Measurements from ENCODE around the gene BOLA1. TPM values are rescaled to one million over a fixed set of nuclear protein-coding genes. Genes with fewer than 3 reads are reported as not detected.

BOLA1 gene
- total RNA-seq, 1 experiment from 2014 or later, result 20.4 TPM

DNA sequence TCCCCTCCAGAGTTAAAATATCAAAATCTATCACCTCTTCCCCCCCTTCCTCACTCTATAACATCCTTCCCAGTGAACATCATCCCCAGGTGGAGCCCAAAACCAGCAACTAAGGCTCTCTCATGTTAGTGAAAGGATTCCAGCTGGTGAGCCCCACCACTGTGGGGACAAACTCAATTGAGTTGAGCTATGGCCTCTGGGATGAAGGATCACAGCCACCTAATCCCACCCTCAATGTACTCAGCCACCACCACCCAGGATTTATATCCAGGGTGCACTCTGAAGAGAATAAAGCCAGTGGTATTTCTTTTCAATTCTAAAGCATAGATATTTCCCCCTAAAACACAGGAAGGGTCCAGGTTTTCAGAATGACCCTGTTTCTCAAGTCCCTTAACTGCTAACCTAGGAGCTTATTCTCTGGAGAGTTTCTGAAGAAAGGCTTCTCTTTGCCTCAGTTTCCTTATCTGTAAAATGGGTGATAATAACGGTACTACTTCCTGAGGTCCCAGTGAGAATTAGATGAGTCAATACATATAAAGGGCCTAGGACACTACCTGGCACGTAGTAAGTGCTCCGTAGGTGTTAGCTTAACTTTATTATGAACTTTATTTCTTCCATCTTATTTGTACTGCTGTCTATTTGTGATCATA lies 15.6 kb upstream of the BOLA1 start (continued):
- TF ChIP-seq, protein P1, sequence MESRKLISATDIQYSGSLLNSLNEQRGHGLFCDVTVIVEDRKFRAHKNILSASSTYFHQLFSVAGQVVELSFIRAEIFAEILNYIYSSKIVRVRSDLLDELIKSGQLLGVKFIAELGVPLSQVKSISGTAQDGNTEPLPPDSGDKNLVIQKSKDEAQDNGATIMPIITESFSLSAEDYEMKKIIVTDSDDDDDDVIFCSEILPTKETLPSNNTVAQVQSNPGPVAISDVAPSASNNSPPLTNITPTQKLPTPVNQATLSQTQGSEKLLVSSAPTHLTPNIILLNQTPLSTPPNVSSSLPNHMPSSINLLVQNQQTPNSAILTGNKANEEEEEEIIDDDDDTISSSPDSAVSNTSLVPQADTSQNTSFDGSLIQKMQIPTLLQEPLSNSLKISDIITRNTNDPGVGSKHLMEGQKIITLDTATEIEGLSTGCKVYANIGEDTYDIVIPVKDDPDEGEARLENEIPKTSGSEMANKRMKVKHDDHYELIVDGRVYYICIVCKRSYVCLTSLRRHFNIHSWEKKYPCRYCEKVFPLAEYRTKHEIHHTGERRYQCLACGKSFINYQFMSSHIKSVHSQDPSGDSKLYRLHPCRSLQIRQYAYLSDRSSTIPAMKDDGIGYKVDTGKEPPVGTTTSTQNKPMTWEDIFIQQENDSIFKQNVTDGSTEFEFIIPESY (IDR thresholded peaks at IDR 0.05; ENCODE audit: extremely low read depth, insufficient replicate concordance, low read length), result no peak
- TF ChIP-seq, protein P2, sequence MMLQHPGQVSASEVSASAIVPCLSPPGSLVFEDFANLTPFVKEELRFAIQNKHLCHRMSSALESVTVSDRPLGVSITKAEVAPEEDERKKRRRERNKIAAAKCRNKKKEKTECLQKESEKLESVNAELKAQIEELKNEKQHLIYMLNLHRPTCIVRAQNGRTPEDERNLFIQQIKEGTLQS (IDR thresholded peaks at IDR 0.05), result no peak
- TF ChIP-seq, protein P3, sequence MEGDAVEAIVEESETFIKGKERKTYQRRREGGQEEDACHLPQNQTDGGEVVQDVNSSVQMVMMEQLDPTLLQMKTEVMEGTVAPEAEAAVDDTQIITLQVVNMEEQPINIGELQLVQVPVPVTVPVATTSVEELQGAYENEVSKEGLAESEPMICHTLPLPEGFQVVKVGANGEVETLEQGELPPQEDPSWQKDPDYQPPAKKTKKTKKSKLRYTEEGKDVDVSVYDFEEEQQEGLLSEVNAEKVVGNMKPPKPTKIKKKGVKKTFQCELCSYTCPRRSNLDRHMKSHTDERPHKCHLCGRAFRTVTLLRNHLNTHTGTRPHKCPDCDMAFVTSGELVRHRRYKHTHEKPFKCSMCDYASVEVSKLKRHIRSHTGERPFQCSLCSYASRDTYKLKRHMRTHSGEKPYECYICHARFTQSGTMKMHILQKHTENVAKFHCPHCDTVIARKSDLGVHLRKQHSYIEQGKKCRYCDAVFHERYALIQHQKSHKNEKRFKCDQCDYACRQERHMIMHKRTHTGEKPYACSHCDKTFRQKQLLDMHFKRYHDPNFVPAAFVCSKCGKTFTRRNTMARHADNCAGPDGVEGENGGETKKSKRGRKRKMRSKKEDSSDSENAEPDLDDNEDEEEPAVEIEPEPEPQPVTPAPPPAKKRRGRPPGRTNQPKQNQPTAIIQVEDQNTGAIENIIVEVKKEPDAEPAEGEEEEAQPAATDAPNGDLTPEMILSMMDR (IDR thresholded peaks at IDR 0.05 in 2 of 3, conservative IDR thresholded peaks at IDR 0.05 in 1 of 3; ENCODE audit: borderline replicate concordance in 1 of 3, insufficient read depth in 1 of 3, low read depth in 2 of 3, low read length in 2 of 3), result no peak

DNA sequence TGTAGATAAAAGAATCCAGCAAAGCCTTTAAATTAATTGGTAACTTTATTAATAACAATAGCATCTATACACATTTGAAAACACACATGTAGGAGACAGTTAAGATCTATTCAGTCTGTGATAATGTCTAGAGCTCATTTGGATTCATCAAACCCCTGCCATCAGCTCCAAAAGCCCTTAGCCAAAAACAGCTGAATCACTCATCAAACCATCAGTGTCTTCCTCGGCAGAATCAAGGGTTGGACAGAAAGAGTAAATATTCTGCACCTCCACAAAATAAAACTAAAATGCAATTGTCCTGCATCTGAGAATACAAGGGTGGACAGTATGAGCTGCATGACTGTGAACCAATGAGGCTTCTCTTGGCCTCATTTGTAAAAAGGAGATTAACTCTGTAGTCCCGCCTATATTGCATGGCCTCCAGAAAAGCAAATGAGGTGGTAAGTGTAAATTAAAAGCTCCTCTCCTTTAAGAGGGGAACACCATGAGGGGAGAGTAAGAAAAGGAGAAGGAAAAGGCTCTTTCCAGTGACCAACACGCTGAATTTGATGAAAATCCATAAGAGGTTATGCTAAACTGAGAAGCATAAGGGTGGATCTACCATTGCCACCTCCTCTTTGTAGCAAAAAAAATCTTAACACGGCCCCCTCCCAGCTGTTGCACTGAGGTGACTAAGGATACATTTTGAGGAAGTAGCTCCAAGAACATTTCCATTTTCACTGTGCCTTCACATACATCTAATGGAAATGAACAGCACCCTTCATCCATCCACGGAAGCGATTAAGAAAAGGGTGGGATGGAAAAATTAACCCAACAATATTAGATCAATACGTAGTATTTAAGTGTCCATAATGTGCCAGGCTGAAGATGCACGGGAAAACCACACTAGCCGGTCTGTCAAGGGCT lies 14.7 kb upstream of the BOLA1 start:
- H3K9me3 ChIP-seq (ENCODE audit: control insufficient read depth in 1 of 2, insufficient read depth in 1 of 2, low read depth in 1 of 2, low read length in 2 of 2), result no peaks in the 10 kb centered on the region
- H3K4me3 ChIP-seq (replicated peaks in 1 of 2; ENCODE audit: low read depth in 1 of 2, low read length in 2 of 2), result peak overlapping the region; percentile 50 to 63
- no TSS peak for BruUV-seq (replicated peaks)
- ChIA-PET CTCF (no interaction called here), RAD21 (ENCODE audit: low non-redundant PET in 1 of 2, low total read pairs in 2 of 2, uncharacterized antibody in 2 of 2, unreplicated experiment in 2 of 2) (no interaction called here), POLR2A (interaction anchor here (1.4 to 5.5 kb wide), 5 partner anchors 35 to 302 kb away, joined by 4 to 46 read pairs (median 37); partner anchors contain the start of gene MTMR11)
- H3K27me3 ChIP-seq (ENCODE audit: insufficient read depth, low read length), result no peaks in the 10 kb centered on the region
- peak overlapping the region; percentile 91 for H3K27ac ChIP-seq (ENCODE audit: low read depth, low read length)
- H3K9ac ChIP-seq (ENCODE audit: low read length), result peak overlapping the region; percentile 87
- ATAC-seq (no peak), DNase-seq (ENCODE audit: low read depth, low spot score) (peak; percentile 7)
- peak overlapping the region; percentile 91 for H3K4me2 ChIP-seq (ENCODE audit: low read length)
- peaks cover 21 to 45% of the 10 kb centered on the region in 2 experiments for H3K4me1 ChIP-seq (ENCODE audit: control insufficient read depth in 1 of 2, insufficient read depth in 2 of 2, low read length in 2 of 2)
- TF ChIP-seq POLR2A (IDR thresholded peaks at IDR 0.05; ENCODE audit: borderline replicate concordance, extremely low read depth, insufficient read depth, insufficient read length) (peak; percentile 15), SP1 (IDR thresholded peaks at IDR 0.05; ENCODE audit: low read depth) (no peak), SRF (IDR thresholded peaks at IDR 0.05; ENCODE audit: low read depth) (0 out of 2 replicates have a peak, but pooled peaks have one; percentile 24)
- TF ChIP-seq, protein P4, sequence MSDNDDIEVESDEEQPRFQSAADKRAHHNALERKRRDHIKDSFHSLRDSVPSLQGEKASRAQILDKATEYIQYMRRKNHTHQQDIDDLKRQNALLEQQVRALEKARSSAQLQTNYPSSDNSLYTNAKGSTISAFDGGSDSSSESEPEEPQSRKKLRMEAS (IDR thresholded peaks at IDR 0.05), result 0 out of 2 replicates have a peak, but pooled peaks have one; percentile 20
- H2AFZ ChIP-seq (ENCODE audit: low read depth, low read length, poor library complexity, severe bottlenecking), result no peak overlapping the region
- H4K20me1 ChIP-seq (ENCODE audit: insufficient read depth), result no peaks in the 10 kb centered on the region
- intact Hi-C loops (cut with micrococcal nuclease), result no loop called here
- H3K36me3 ChIP-seq (ENCODE audit: control insufficient read depth in 1 of 2, insufficient read depth in 2 of 2, low read length in 2 of 2), result no peaks in the 10 kb centered on the region
- H3K9me2 ChIP-seq (ENCODE audit: insufficient read depth), result no peaks in the 10 kb centered on the region
- H3K79me2 ChIP-seq (ENCODE audit: insufficient read depth, low read length), result no peaks in the 10 kb centered on the region

Data from HCT116 (cell line).